KBM-7 (cell line): ENCODE results near the gene TTYH3.
A peak's percentile ranks its signal among the peaks of the same experiment; 100 is the strongest.

Source experiments
- DNase-seq: peaks from one replicate; pipeline ENCODE4 v3.0.0-alpha.2; 2015
- in situ Hi-C: fragments of 300-500 bp; cut with MboI; formaldehyde crosslinking; loops from 2 replicates; pipeline ENCODE4 v1.14.3; 2020; ENCODE audit warnings: low sequenced_read_pairs, low pct_unique_long_range_greater_than_20kb, mixed read lengths

The TTYH3 gene

GRCh38 chr7:2613931-2614600 lies 17.7 kb upstream of the TTYH3 start:
- no peak for DNase-seq
- in situ Hi-C loops = no loop called here

- in situ Hi-C loops = no loop called here
- DNase-seq = no peak
Measured at GRCh38 chr7:2614631-2615330, 17.0 kb upstream of the TTYH3 start.

- in situ Hi-C loops = no loop called here
- no peak for DNase-seq
Measured at GRCh38 chr7:2616387-2617324, 15.1 kb upstream of the TTYH3 start.

GRCh38 chr7:2617325-2617905 lies 14.4 kb upstream of the TTYH3 start:
- in situ Hi-C loops = no loop called here
- DNase-seq = no peak

GRCh38 chr7:2619116-2619515 lies 12.7 kb upstream of the TTYH3 start:
- in situ Hi-C loops = no loop called here
- no peak for DNase-seq

GRCh38 chr7:2621061-2621828 lies 10.5 kb upstream of the TTYH3 start:
- in situ Hi-C loops = no loop called here
- no peak for DNase-seq

- in situ Hi-C loops = no loop called here
- peak; percentile 35 for DNase-seq
Measured at GRCh38 chr7:2621948-2622640, 9.7 kb upstream of the TTYH3 start.

GRCh38 chr7:2622869-2623697 lies 8.7 kb upstream of the TTYH3 start:
- in situ Hi-C loops = no loop called here
- no peak for DNase-seq

- no peak for DNase-seq
- in situ Hi-C loops = no loop called here
Measured at GRCh38 chr7:2623698-2624014, 8.1 kb upstream of the TTYH3 start.

- DNase-seq = no peak
- in situ Hi-C loops = no loop called here
Measured at GRCh38 chr7:2624293-2624886, 7.4 kb upstream of the TTYH3 start.

- DNase-seq = no peak
- in situ Hi-C loops = no loop called here
Measured at GRCh38 chr7:2626498-2627117, 5.2 kb upstream of the TTYH3 start.

GRCh38 chr7:2627258-2628129 lies 4.3 kb upstream of the TTYH3 start:
- in situ Hi-C loops = no loop called here
- no peak for DNase-seq

GRCh38 chr7:2628130-2628482 lies 3.7 kb upstream of the TTYH3 start:
- in situ Hi-C loops = no loop called here
- DNase-seq = no peak

- DNase-seq = no peak
- in situ Hi-C loops = no loop called here
Measured at GRCh38 chr7:2628891-2629290, 2.9 kb upstream of the TTYH3 start.

- in situ Hi-C loops = no loop called here
- no peak for DNase-seq
Measured at GRCh38 chr7:2629746-2630681, 1.8 kb upstream of the TTYH3 start.
